ENCODE measurements around the gene ANO6. TPM values are rescaled to one million over a fixed set of nuclear protein-coding genes. Genes with fewer than 3 reads are reported as not detected.

Gene ANO6
- total RNA-seq, 2 donors from 2014 or later, result 24.4 to 28.0 TPM

GRCh38 chr12:45174595-45174994 is 41.3 kb upstream of the ANO6 start:
- H3K27me3 ChIP-seq, result no peaks in the 10 kb centered on the region
- no peak for ATAC-seq
- no peaks in the 10 kb centered on the region for H3K36me3 ChIP-seq (replicated peaks in 1 of 2; ENCODE audit: insufficient read depth in 1 of 2, low read depth in 2 of 2)
- no peak overlapping the region for H3K4me3 ChIP-seq
- no peak overlapping the region for H3K27ac ChIP-seq
- intact Hi-C loops (cut with DNase I), result no loop called here
- peaks cover 0 to 9% (median 0%) of the 10 kb centered on the region in 3 donors for H3K9me3 ChIP-seq
- DNase-seq, result no peak
- no peaks in the 10 kb centered on the region for H3K4me1 ChIP-seq
- 95 to 98% methylated on average over 13 to 14 of the region's 14 CpGs for WGBS, 2 donors
- no peak for TF ChIP-seq CTCF (IDR thresholded peaks at IDR 0.05)
- no peak for TF ChIP-seq POLR2A (IDR thresholded peaks at IDR 0.05)

- Histone ChIP-seq H3K27ac (no peak overlapping the region), H3K36me3 (replicated peaks in 1 of 2; ENCODE audit: insufficient read depth in 1 of 2, low read depth in 2 of 2) (no peaks in the 10 kb centered on the region), H3K9me3 (peaks cover 0 to 9% (median 0%) of the 10 kb centered on the region in 3 donors), H3K4me1 (no peaks in the 10 kb centered on the region), H3K27me3 (no peaks in the 10 kb centered on the region), H3K4me3 (no peak overlapping the region)
- ATAC-seq (no peak), DNase-seq (no peak)
- intact Hi-C loops (cut with DNase I), result no loop called here
- TF ChIP-seq POLR2A (IDR thresholded peaks at IDR 0.05), result no peak
- TF ChIP-seq CTCF (IDR thresholded peaks at IDR 0.05), result no peak
Observed at GRCh38 chr12:45178771-45179170, 37.1 kb upstream of the ANO6 start.

DNA sequence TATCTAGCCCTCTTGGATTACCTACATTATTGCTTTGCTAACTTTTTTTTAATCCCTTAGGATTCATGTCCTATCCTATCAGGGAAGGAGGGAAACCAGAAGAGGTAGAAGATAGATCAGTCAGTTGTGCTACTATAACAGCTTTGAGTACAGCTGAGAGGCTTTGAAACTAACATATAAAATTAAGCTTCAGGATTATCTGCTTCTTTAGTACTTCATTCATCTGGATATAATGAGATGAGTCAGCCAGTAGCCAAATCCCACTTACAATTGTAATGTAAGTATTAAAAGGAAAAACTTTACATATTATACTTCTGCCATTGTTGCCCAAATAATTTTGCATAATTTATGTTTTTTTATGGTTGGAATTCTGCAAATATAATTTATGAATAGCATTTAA is 33.4 kb upstream of the ANO6 start:
- Histone ChIP-seq H3K27me3 (no peaks in the 10 kb centered on the region), H3K36me3 (replicated peaks in 1 of 2; ENCODE audit: insufficient read depth in 1 of 2, low read depth in 2 of 2) (no peaks in the 10 kb centered on the region), H3K4me3 (no peak overlapping the region), H3K4me1 (no peaks in the 10 kb centered on the region), H3K27ac (no peak overlapping the region), H3K9me3 (peaks cover 0 to 7% (median 0%) of the 10 kb centered on the region in 3 donors)
- intact Hi-C loops (cut with DNase I), result no loop called here
- no peak for TF ChIP-seq CTCF (IDR thresholded peaks at IDR 0.05)
- no peak for TF ChIP-seq POLR2A (IDR thresholded peaks at IDR 0.05)
- DNase-seq (no peak), ATAC-seq (no peak)

- Histone ChIP-seq H3K9me3 (peaks cover 0 to 3% (median 0%) of the 10 kb centered on the region in 3 donors), H3K27me3 (no peaks in the 10 kb centered on the region), H3K27ac (no peak overlapping the region), H3K36me3 (replicated peaks in 1 of 2; ENCODE audit: insufficient read depth in 1 of 2, low read depth in 2 of 2) (no peaks in the 10 kb centered on the region), H3K4me1 (no peaks in the 10 kb centered on the region), H3K4me3 (no peak overlapping the region)
- ATAC-seq, result no peak
- DNase-seq, result no peak
- TF ChIP-seq CTCF (IDR thresholded peaks at IDR 0.05) (peak; percentile 10 to 41 (median 31)), POLR2A (IDR thresholded peaks at IDR 0.05) (no peak)
- intact Hi-C loops (cut with DNase I), result no loop called here
- whole genome bisulfite sequencing, 2 donors, result 71 to 76% methylated on average over 2 of the region's 2 CpGs
Observed at GRCh38 chr12:45183246-45183645, 32.6 kb upstream of the ANO6 start.

GRCh38 chr12:45184147-45184963 is 31.5 kb upstream of the ANO6 start:
- H3K4me1 ChIP-seq, result no peaks in the 10 kb centered on the region
- TF ChIP-seq POLR2A (IDR thresholded peaks at IDR 0.05), result no peak
- no peak for TF ChIP-seq CTCF (IDR thresholded peaks at IDR 0.05)
- WGBS, 2 donors, result 74 to 77% methylated on average over 6 of the region's 6 CpGs
- no peak overlapping the region for H3K4me3 ChIP-seq
- no peak for DNase-seq
- ATAC-seq, result no peak
- H3K27ac ChIP-seq, result no peak overlapping the region
- no peaks in the 10 kb centered on the region for H3K36me3 ChIP-seq (replicated peaks in 1 of 2; ENCODE audit: insufficient read depth in 1 of 2, low read depth in 2 of 2)
- no peaks in the 10 kb centered on the region for H3K27me3 ChIP-seq
- no peaks in the 10 kb centered on the region for H3K9me3 ChIP-seq
- intact Hi-C loops (cut with DNase I), result no loop called here
